Hematopoietic multipotent progenitor cell treated with erythropoietin and hydrocortisone succinate and interleukin-3 and kit ligand, for 6 days (in vitro differentiated cells): Measurements from ENCODE around the gene CFAP97.
"Not testable (repeated sequence)": the region's sequence is repeated elsewhere in the genome, so short reads cannot be mapped to it uniquely, and the experiment has no call there.

Source experiments
- DNase-seq: peaks from one replicate; pipeline ENCODE4 v3.0.0-alpha.2; 2015

Gene CFAP97

GRCh38 chr4:185221912-185222311 lies 18.1 kb upstream of the CFAP97 start:
- no peak for DNase-seq

GRCh38 chr4:185221491-185221890 lies 17.7 kb upstream of the CFAP97 start:
- no peak for DNase-seq

- DNase-seq, result peak; percentile 14
Observed at GRCh38 chr4:185219551-185220344, 15.9 kb upstream of the CFAP97 start.

GRCh38 chr4:185218312-185218711 lies 14.5 kb upstream of the CFAP97 start:
- DNase-seq, result no peak

GRCh38 chr4:185217408-185217975 lies 13.7 kb upstream of the CFAP97 start:
- no peak for DNase-seq

GRCh38 chr4:185215261-185215660 lies 11.5 kb upstream of the CFAP97 start:
- no peak for DNase-seq

- peak; percentile 73 for DNase-seq
Observed at GRCh38 chr4:185213877-185214276, 10.1 kb upstream of the CFAP97 start.

GRCh38 chr4:185212581-185212980 lies 8.8 kb upstream of the CFAP97 start:
- DNase-seq, result no peak

GRCh38 chr4:185211641-185212040 lies 7.8 kb upstream of the CFAP97 start:
- no peak for DNase-seq

- no peak for DNase-seq
Observed at GRCh38 chr4:185211035-185211434, 7.2 kb upstream of the CFAP97 start.

GRCh38 chr4:185210102-185210981 lies 6.5 kb upstream of the CFAP97 start:
- peak; percentile 38 for DNase-seq

- DNase-seq, result not testable (repeated sequence)
Observed at GRCh38 chr4:185209852-185210101, 6.0 kb upstream of the CFAP97 start.

- DNase-seq, result peak; percentile 82
Observed at GRCh38 chr4:185209031-185209851, 5.4 kb upstream of the CFAP97 start, which contains the start of gene SNX25. Gene SNX25 (plus strand): TSS chr4:185209598. CDS start chr4:185209827, 229 bp downstream.

GRCh38 chr4:185207466-185207865 lies 3.7 kb upstream of the CFAP97 start:
- DNase-seq, result no peak

- DNase-seq, result no peak
Observed at GRCh38 chr4:185205697-185206342, 2.0 kb upstream of the CFAP97 start.

- not testable (repeated sequence) for DNase-seq
Observed at GRCh38 chr4:185205073-185205472, 1.3 kb upstream of the CFAP97 start.

- DNase-seq, result peak; percentile 28
Observed at GRCh38 chr4:185204238-185204910, 574 bp upstream of the CFAP97 start.

GRCh38 chr4:185202984-185203485 lies 765 bp downstream of the CFAP97 start:
- DNase-seq, result no peak

- DNase-seq, result peak; percentile 76
Observed at GRCh38 chr4:185201977-185202962, 1.5 kb downstream of the CFAP97 start.

- DNase-seq, result not testable (repeated sequence)
Observed at GRCh38 chr4:185198189-185198588, 5.6 kb downstream of the CFAP97 start.
